Endothelial cell of umbilical vein (primary cell): ENCODE data around the gene UBE2L6. TPM values are rescaled to one million over a fixed set of nuclear protein-coding genes. Genes with fewer than 3 reads are reported as not detected.

Experiments used
- BruUV-seq: library from RNA; stranded (reverse); fragments of 400-500 nt; replicated peaks from 2 replicates; lab custom pipeline; 2021; lab: Mats Ljungman, UMichigan
- CTCF ChIA-PET: fragments of 300-600, 350-600 bp; sonication (Branson Sonifier 250); formaldehyde crosslinking; loops from one replicate; lab custom pipeline; 2021; ENCODE audit warnings: antibody characterized with exemption, inconsistent platforms; lab: Charles Lee
- POLR2A ChIA-PET: fragments of 300-600, 350-600 bp; sonication (Branson Sonifier 250); formaldehyde crosslinking; loops from one replicate; lab custom pipeline; 2021; ENCODE audit warnings: antibody characterized with exemption, inconsistent platforms; lab: Charles Lee
- DNase-seq: peaks from one replicate; pipeline ENCODE4 v3.0.0-alpha.2; 2011; ENCODE audit warnings: low read depth, low spot score
- FAIRE-seq: peaks from 2 replicates; lab custom pipeline; 2011; peaks lifted over from hg19 to GRCh38; lab: Jason Lieb, UNC
- H2AFZ ChIP-seq: 2 replicates; pipeline ENCODE4 v1.6.0; 2012; ENCODE audit warnings: low read depth, low read length, control low read depth, inconsistent platforms
- H3K27ac ChIP-seq: 2 replicates; pipeline ENCODE4 v1.5.1; 2011; ENCODE audit warnings: low read depth, mild to moderate bottlenecking, control low read depth, low read length, moderate library complexity; ENCODE audit not compliant: insufficient read depth
- H3K27me3 ChIP-seq, 2 experiments: 2 replicates each; pipeline versions ENCODE4 v1.6.0 to v1.6.1; 2011; ENCODE audit warnings: low read length in 2 of 2, mixed read lengths in 1 of 2; ENCODE audit not compliant: control insufficient read depth in 2 of 2, insufficient read depth in 2 of 2
- H3K36me3 ChIP-seq, 2 experiments: 2 replicates in 1 of 2; 3 replicates in 1 of 2; pipeline ENCODE4 v1.5.1; 2011; ENCODE audit warnings: low read length in 2 of 2, mild to moderate bottlenecking in 1 of 2, moderate library complexity in 1 of 2; ENCODE audit not compliant: control insufficient read depth in 2 of 2, insufficient read depth in 2 of 2; ENCODE audit errors: extremely low read depth in 1 of 2
- H3K4me1 ChIP-seq: 3 replicates; pipeline ENCODE4 v1.5.1; 2011; ENCODE audit warnings: mild to moderate bottlenecking, low read length; ENCODE audit not compliant: control insufficient read depth, insufficient read depth; ENCODE audit errors: extremely low read depth
- H3K4me2 ChIP-seq: 2 replicates; pipeline ENCODE4 v1.6.1; 2011; ENCODE audit warnings: low read length, control low read depth, mixed read lengths; ENCODE audit not compliant: insufficient read depth
- H3K4me3 ChIP-seq, 3 experiments: fragments of 200-600 bp in 1 of 3; sonication (generic), shearing (Covaris generic) in 1 of 3; replicated peaks in 1 of 3; 2 replicates each; pipeline ENCODE4 v1.5.1; 2011 to 2016; ENCODE audit warnings: control low read depth in 3 of 3, low read length in 3 of 3, mild to moderate bottlenecking in 2 of 3, inconsistent platforms in 1 of 3, low read depth in 1 of 3, moderate library complexity in 1 of 3; ENCODE audit not compliant: insufficient read depth in 1 of 3
- H3K79me2 ChIP-seq: 2 replicates; pipeline ENCODE4 v1.6.0; 2012; ENCODE audit warnings: low read length, inconsistent platforms; ENCODE audit not compliant: control insufficient read depth, insufficient read depth
- H3K9ac ChIP-seq: replicated peaks from 2 replicates; pipeline ENCODE3; 2011; ENCODE audit warnings: low read length, control low read depth; ENCODE audit not compliant: insufficient read depth; ENCODE audit errors: extremely low read depth
- H3K9me1 ChIP-seq: replicated peaks from 3 replicates; pipeline ENCODE4 v1.6.0; 2011; ENCODE audit warnings: mild to moderate bottlenecking, low read length; ENCODE audit not compliant: control insufficient read depth, insufficient read depth; ENCODE audit errors: extremely low read depth
- H3K9me3 ChIP-seq: replicated peaks from 2 replicates; pipeline ENCODE4 v1.5.1; 2012; ENCODE audit warnings: low read length, inconsistent platforms; ENCODE audit not compliant: control insufficient read depth, insufficient read depth
- H4K20me1 ChIP-seq: replicated peaks from 2 replicates; pipeline ENCODE3; 2011; ENCODE audit warnings: mild to moderate bottlenecking, low read length; ENCODE audit not compliant: control insufficient read depth, insufficient read depth; ENCODE audit errors: extremely low read depth
- EZH2 ChIP-seq: IDR thresholded peaks from 2 replicates; pipeline ENCODE4 v1.6.1; 2012; ENCODE audit warnings: borderline replicate concordance, low read depth, mild to moderate bottlenecking, moderate library complexity, low read length, inconsistent platforms; ENCODE audit not compliant: severe bottlenecking
- FOS ChIP-seq: IDR thresholded peaks from 2 replicates; pipeline ENCODE4 v1.6.1; 2011; ENCODE audit warnings: mild to moderate bottlenecking, low read length, moderate library complexity, borderline replicate concordance; ENCODE audit not compliant: insufficient read depth
- GATA2 ChIP-seq: IDR thresholded peaks from 2 replicates; pipeline ENCODE4 v1.7.0; 2011; ENCODE audit warnings: low read depth, mild to moderate bottlenecking, moderate library complexity, mixed read lengths, low read length; ENCODE audit not compliant: insufficient read length, insufficient read depth
- JUN ChIP-seq: IDR thresholded peaks from 2 replicates; pipeline ENCODE4 v1.6.1; 2011; ENCODE audit warnings: borderline replicate concordance, low read depth; ENCODE audit not compliant: insufficient read length, insufficient read depth
- MYC ChIP-seq: IDR thresholded peaks from one replicate; pipeline ENCODE4 v1.6.1; 2011; ENCODE audit warnings: mild to moderate bottlenecking, low read depth, low read length
- POLR2A ChIP-seq: IDR thresholded peaks from 2 replicates; pipeline ENCODE4 v1.6.1; 2012; ENCODE audit warnings: low read depth, mild to moderate bottlenecking, control low read depth, low read length
- POLR2AphosphoS5 ChIP-seq: IDR thresholded peaks from 2 replicates; pipeline ENCODE4 v1.6.1; 2012; ENCODE audit warnings: low read depth, mild to moderate bottlenecking, control low read depth, low read length, moderate library complexity; ENCODE audit not compliant: insufficient read depth
- dilution Hi-C: fragments of 300-500 bp; cut with MboI; formaldehyde crosslinking; loops from one replicate; pipeline ENCODE4 v1.15.0; 2019; ENCODE audit warnings: low sequenced_read_pairs; ENCODE audit not compliant: extremely low pct_ligation_motif_present
- intact Hi-C: fragments of 100-400 bp; cut with micrococcal nuclease; formaldehyde crosslinking; loops from one replicate; pipeline ENCODE4 v1.10.0; 2022
- polyA plus RNA-seq, 4 experiments: library from polyadenylated mRNA; depleted of rRNA in 3 of 4; stranded (reverse) in 3 of 4; unstranded in 1 of 4; fragments of >200 nt; gene quantifications; 2 replicates each; pipeline versions ENCODE4 v1.2.1 to v1.2.3, GENCODE V29; 2011 to 2012; ENCODE audit warnings: missing spikeins in 1 of 4
- total RNA-seq: library from RNA; stranded (reverse); gene quantifications from 2 replicates; pipeline ENCODE4 v1.2.3, GENCODE V29; 2021
- TF ChIP-seq, protein P1 (sequence below), 2 donors: IDR thresholded peaks; 1 replicate in 1 of 2; 2 replicates in 1 of 2; pipeline ENCODE4 v1.5.1; 2011; ENCODE audit warnings: low read length in 2 of 2, mild to moderate bottlenecking in 2 of 2, moderate library complexity in 2 of 2, control low read depth in 1 of 2, inconsistent platforms in 1 of 2, low read depth in 1 of 2; ENCODE audit not compliant: insufficient read depth in 1 of 2; ENCODE audit errors: extremely low read depth in 1 of 2
- TF ChIP-seq, protein P2 (sequence below): IDR thresholded peaks from 2 replicates; pipeline ENCODE4 v1.6.1; 2011; ENCODE audit not compliant: insufficient read depth, insufficient read length

UBE2L6 gene
- total and polyA plus RNA-seq, 2 donors (not counting 3 experiments of a cell fraction or from before 2014, with no cell fraction given): 22.3 to 25.2 TPM

DNA sequence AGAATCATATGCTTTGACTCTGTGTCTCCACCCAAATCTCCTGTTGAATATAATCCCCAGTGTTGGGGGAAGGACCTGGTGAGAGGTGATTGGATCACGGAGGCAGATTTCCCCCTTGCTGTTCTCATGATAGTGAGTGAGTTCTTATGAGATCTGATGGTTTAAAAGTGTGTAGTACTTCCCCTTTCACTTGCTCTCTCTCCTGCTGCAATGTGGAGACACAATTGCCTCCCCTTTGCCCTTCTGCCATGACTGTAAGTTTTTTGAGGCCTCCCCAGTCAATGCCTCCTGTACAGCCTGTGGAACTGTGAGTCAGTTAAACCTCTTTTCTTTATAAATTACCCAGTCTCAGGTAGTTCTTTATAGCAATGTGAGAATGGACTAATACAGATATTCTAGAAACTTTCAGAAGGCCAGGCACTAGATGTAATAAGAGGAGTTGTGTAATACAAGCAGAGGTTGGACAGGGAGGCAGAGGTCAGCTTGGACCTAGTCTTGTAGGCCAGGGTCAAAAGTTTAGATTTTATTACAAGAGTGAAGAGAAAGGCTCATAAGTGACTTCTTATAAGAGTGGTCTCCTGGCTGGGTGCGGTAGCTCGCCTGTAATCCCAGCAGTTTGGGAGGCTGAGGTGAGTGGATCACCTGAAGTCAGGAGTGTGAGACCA is 20.7 kb upstream of the UBE2L6 start:
- no peak for FAIRE-seq
- Histone ChIP-seq H3K9me3 (no peaks in the 10 kb centered on the region), H3K4me2 (no peak overlapping the region), H3K27me3 (no peaks in the 10 kb centered on the region), H3K9me1 (no peaks in the 10 kb centered on the region), H3K36me3 (no peaks in the 10 kb centered on the region), H2AFZ (no peak overlapping the region), H3K27ac (no peak overlapping the region), H3K4me3 (no peak overlapping the region), H3K9ac (no peak overlapping the region), H3K79me2 (no peaks in the 10 kb centered on the region), H3K4me1 (no peaks in the 10 kb centered on the region), H4K20me1 (no peaks in the 10 kb centered on the region)
- ChIA-PET POLR2A (no interaction called here), CTCF (no interaction called here)
- intact Hi-C loops (no loop called here), dilution Hi-C loops (no loop called here)
- TF ChIP-seq, protein P1, sequence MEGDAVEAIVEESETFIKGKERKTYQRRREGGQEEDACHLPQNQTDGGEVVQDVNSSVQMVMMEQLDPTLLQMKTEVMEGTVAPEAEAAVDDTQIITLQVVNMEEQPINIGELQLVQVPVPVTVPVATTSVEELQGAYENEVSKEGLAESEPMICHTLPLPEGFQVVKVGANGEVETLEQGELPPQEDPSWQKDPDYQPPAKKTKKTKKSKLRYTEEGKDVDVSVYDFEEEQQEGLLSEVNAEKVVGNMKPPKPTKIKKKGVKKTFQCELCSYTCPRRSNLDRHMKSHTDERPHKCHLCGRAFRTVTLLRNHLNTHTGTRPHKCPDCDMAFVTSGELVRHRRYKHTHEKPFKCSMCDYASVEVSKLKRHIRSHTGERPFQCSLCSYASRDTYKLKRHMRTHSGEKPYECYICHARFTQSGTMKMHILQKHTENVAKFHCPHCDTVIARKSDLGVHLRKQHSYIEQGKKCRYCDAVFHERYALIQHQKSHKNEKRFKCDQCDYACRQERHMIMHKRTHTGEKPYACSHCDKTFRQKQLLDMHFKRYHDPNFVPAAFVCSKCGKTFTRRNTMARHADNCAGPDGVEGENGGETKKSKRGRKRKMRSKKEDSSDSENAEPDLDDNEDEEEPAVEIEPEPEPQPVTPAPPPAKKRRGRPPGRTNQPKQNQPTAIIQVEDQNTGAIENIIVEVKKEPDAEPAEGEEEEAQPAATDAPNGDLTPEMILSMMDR (IDR thresholded peaks at IDR 0.05; ENCODE audit: extremely low read depth in 1 of 2, insufficient read depth in 1 of 2, low read depth in 1 of 2, low read length in 2 of 2): no peak
- TF ChIP-seq, protein P2, sequence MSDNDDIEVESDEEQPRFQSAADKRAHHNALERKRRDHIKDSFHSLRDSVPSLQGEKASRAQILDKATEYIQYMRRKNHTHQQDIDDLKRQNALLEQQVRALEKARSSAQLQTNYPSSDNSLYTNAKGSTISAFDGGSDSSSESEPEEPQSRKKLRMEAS: no peak
- TF ChIP-seq POLR2AphosphoS5: no peak
- TF ChIP-seq JUN: no peak
- TF ChIP-seq EZH2: no peak
- TF ChIP-seq POLR2A: no peak
- no peak for TF ChIP-seq FOS
- no peak for TF ChIP-seq MYC
- no peak for TF ChIP-seq GATA2
- DNase-seq: no peak
- BruUV-seq: no TSS peak
